Spleen (tissue), 11 donors: ENCODE measurements around the gene TMEM131L. TPM values are rescaled to one million over a fixed set of nuclear protein-coding genes. Genes with fewer than 3 reads are reported as not detected.
A peak's percentile ranks its signal among the peaks of the same experiment; 100 is the strongest.

ENCODE experiments used
- DNase-seq: peaks from one replicate; pipeline ENCODE4 v3.0.0-alpha.2; 2020
- H3K27ac ChIP-seq, 8 donors: fragments of 200-600 bp; sonication (generic) in 7 of 8; 1 replicate in 4 of 8; 2 replicates in 4 of 8; pipeline versions ENCODE4 v1.5.0 to v1.8.0; 2016 to 2021; ENCODE audit warnings: inconsistent platforms in 4 of 8, mild to moderate bottlenecking in 4 of 8, moderate library complexity in 1 of 8
- H3K27me3 ChIP-seq, 7 donors: fragments of 200-600 bp; sonication (generic) in 6 of 7; replicated peaks in 1 of 7; 1 replicate in 4 of 7; 2 replicates in 3 of 7; pipeline versions ENCODE4 v1.5.0 to v1.8.0; 2016 to 2021; ENCODE audit warnings: inconsistent platforms in 3 of 7, mild to moderate bottlenecking in 1 of 7
- H3K36me3 ChIP-seq, 6 donors: fragments of 200-600 bp; sonication (generic) in 5 of 6; 1 replicate in 4 of 6; 2 replicates in 2 of 6; pipeline versions ENCODE4 v1.5.0 to v1.8.0; 2016 to 2021; ENCODE audit warnings: inconsistent platforms in 2 of 6
- H3K4me1 ChIP-seq, 6 donors: fragments of 200-600 bp; sonication (generic) in 5 of 6; 1 replicate in 3 of 6; 2 replicates in 3 of 6; pipeline versions ENCODE4 v1.5.0 to v1.8.0; 2016 to 2021; ENCODE audit warnings: inconsistent platforms in 3 of 6
- H3K4me3 ChIP-seq, 8 donors: fragments of 200-600 bp; sonication (generic) in 7 of 8; 1 replicate in 4 of 8; 2 replicates in 4 of 8; pipeline versions ENCODE4 v1.5.0 to v1.8.0; 2016 to 2021; ENCODE audit warnings: inconsistent platforms in 4 of 8, mild to moderate bottlenecking in 4 of 8, moderate library complexity in 2 of 8
- H3K9me3 ChIP-seq, 8 donors: fragments of 200-600 bp; sonication (generic) in 7 of 8; 1 replicate in 4 of 8; 2 replicates in 4 of 8; pipeline versions ENCODE4 v1.5.0 to v1.8.0; 2016 to 2021; ENCODE audit warnings: inconsistent platforms in 4 of 8
- CTCF ChIP-seq, 11 experiments: fragments of 200-600 bp in 7 of 11; fragments of 450-650 bp in 4 of 11; sonication (generic) in 4 of 11; IDR thresholded peaks in 8 of 11; conservative IDR thresholded peaks in 3 of 11; 1 replicate in 7 of 11; 2 replicates in 4 of 11; pipeline versions ENCODE4 v1.4.0 to v1.8.0; 2016 to 2021; ENCODE audit warnings: antibody characterized with exemption in 11 of 11, inconsistent platforms in 4 of 11, mild to moderate bottlenecking in 1 of 11
- POLR2A ChIP-seq, 3 donors: fragments of 450-650 bp; IDR thresholded peaks; one replicate each; pipeline ENCODE4 v1.5.1; 2017; ENCODE audit warnings: antibody characterized with exemption in 3 of 3, mild to moderate bottlenecking in 1 of 3
- POLR2AphosphoS5 ChIP-seq, 3 donors: sonication (generic); formaldehyde crosslinking; IDR thresholded peaks; one replicate each; pipeline ENCODE4 v1.5.1; 2017; ENCODE audit warnings: antibody characterized with exemption in 3 of 3
- WGBS, 5 donors: extraction: QIAGEN DNeasy Blood & Tissue Kit in 3 of 5; methylation state at CpG; one replicate each; pipeline versions ENCODE4 v1.1.5 to v1.1.7; 2013 to 2018; 5-methylcytosine and 5-hydroxymethylcytosine counted together
- intact Hi-C: fragments of 100-400 bp; cut with DNase I; formaldehyde crosslinking; loops from one replicate; pipeline ENCODE4 v1.15.0; 2023; ENCODE audit warnings: low total_unique reads
- polyA plus RNA-seq, 3 donors: library from polyadenylated mRNA; stranded (reverse); fragments of 200-250 nt; gene quantifications; one replicate each; pipeline ENCODE4 v1.2.1, GENCODE V29; 2013
- total RNA-seq, 7 donors: library from RNA; depleted of rRNA in 3 of 7; stranded (reverse); fragments of >200 nt in 3 of 7; fragmentation: NEBNext Ultra II Directional in 4 of 7; extraction: Animal tissue kit (Norgen Biotek cat#: 25700) in 4 of 7; gene quantifications; one replicate each; pipeline versions ENCODE4 v1.1.0 to v1.2.1, GENCODE V29; 2016 to 2021
- donor health status: healthy with polysubstance abuse.
- donor health status: DM: no; HTN: no; CAD: no; lungs with moderate emphysema.
- donor health status: DM: no; HTN: no; CAD: no.
- donor health status: Bipolar disorder and iron deficiency.
- donor health status: healthy.
- donor health status: DM: no; HTN: no; CAD: no.
- donor health status: DM: yes; HTN: yes; CAD: no.

TMEM131L gene
- total and polyA plus RNA-seq, 10 donors, result 20.9 to 105 (median 80.1) TPM

GRCh38 chr4:153476829-153477574 lies 10.8 kb downstream of the TMEM131L start:
- WGBS, 5 donors, result 67 to 82% (median 80%) methylated on average over 8 of the region's 8 CpGs
- Histone ChIP-seq H3K36me3 (peaks cover 3 to 76% (median 19%) of the 10 kb centered on the region in 6 donors), H3K27me3 (no peaks in the 10 kb centered on the region), H3K4me1 (peaks cover 28 to 100% (median 92%) of the 10 kb centered on the region in 6 donors), H3K9me3 (no peaks in the 10 kb centered on the region), H3K27ac (peak overlapping the region in 4 of 8 donors; percentile 1 to 28 (median 9)), H3K4me3 (no peak overlapping the region)
- intact Hi-C loops, result no loop called here
- no peak for DNase-seq
- no peak for TF ChIP-seq POLR2AphosphoS5 (IDR thresholded peaks at IDR 0.05)
- no peak for TF ChIP-seq CTCF (IDR thresholded peaks at IDR 0.05 in 8 of 11, conservative IDR thresholded peaks at IDR 0.05 in 3 of 11)
- no peak for TF ChIP-seq POLR2A (IDR thresholded peaks at IDR 0.05)

GRCh38 chr4:153479101-153479500 lies 12.9 kb downstream of the TMEM131L start:
- WGBS, 5 donors, result 54 to 68% (median 63%) methylated on average over 3 of the region's 3 CpGs
- Histone ChIP-seq H3K36me3 (peaks cover 3 to 64% (median 16%) of the 10 kb centered on the region in 6 donors), H3K4me1 (peaks cover 39 to 100% (median 92%) of the 10 kb centered on the region in 6 donors), H3K4me3 (no peak overlapping the region), H3K9me3 (no peaks in the 10 kb centered on the region), H3K27me3 (no peaks in the 10 kb centered on the region), H3K27ac (peak overlapping the region in 5 of 8 donors; percentile 9 to 63 (median 28))
- DNase-seq, result no peak
- intact Hi-C loops, result no loop called here
- TF ChIP-seq POLR2A (IDR thresholded peaks at IDR 0.05) (no peak), POLR2AphosphoS5 (IDR thresholded peaks at IDR 0.05) (no peak), CTCF (IDR thresholded peaks at IDR 0.05 in 8 of 11, conservative IDR thresholded peaks at IDR 0.05 in 3 of 11) (no peak)

- peaks cover 0 to 48% (median 1%) of the 10 kb centered on the region in 6 donors for H3K36me3 ChIP-seq
- no peak for TF ChIP-seq POLR2AphosphoS5 (IDR thresholded peaks at IDR 0.05)
- TF ChIP-seq POLR2A (IDR thresholded peaks at IDR 0.05), result no peak
- TF ChIP-seq CTCF (IDR thresholded peaks at IDR 0.05 in 8 of 11, conservative IDR thresholded peaks at IDR 0.05 in 3 of 11), result no peak
These were observed 14.5 kb downstream of the TMEM131L start for GRCh38 chr4:153480704-153481103.

GRCh38 chr4:153481478-153481877 lies 15.3 kb downstream of the TMEM131L start:
- 80 to 92% (median 87%) methylated on average over 9 of the region's 9 CpGs for WGBS, 5 donors
- DNase-seq, result no peak
- Histone ChIP-seq H3K9me3 (no peaks in the 10 kb centered on the region), H3K36me3 (peaks cover 0 to 43% (median 0%) of the 10 kb centered on the region in 6 donors), H3K27ac (peak overlapping the region in 5 of 8 donors; percentile 28 to 76 (median 49)), H3K4me1 (peaks cover 48 to 99% (median 92%) of the 10 kb centered on the region in 6 donors), H3K27me3 (no peaks in the 10 kb centered on the region), H3K4me3 (no peak overlapping the region)
- intact Hi-C loops, result loop anchor here (10.0 kb wide), 1 partner anchor 47 kb away; no protein-coding TSS in a partner anchor
- TF ChIP-seq POLR2A (IDR thresholded peaks at IDR 0.05) (no peak), CTCF (IDR thresholded peaks at IDR 0.05 in 8 of 11, conservative IDR thresholded peaks at IDR 0.05 in 3 of 11) (no peak), POLR2AphosphoS5 (IDR thresholded peaks at IDR 0.05) (no peak)

More at GRCh38 chr4:153480704-153481103, 14.5 kb downstream of the TMEM131L start:
- DNase-seq, result no peak
- H3K4me3 ChIP-seq, result no peak overlapping the region
- intact Hi-C loops, result loop anchor here (10.0 kb wide), 1 partner anchor 46 kb away; no protein-coding TSS in a partner anchor
- H3K9me3 ChIP-seq, result no peaks in the 10 kb centered on the region
- H3K27ac ChIP-seq, result peak overlapping the region in 6 of 8 donors; percentile 7 to 63 (median 40)
- no peaks in the 10 kb centered on the region for H3K27me3 ChIP-seq
- WGBS, 5 donors, result 60 to 74% (median 65%) methylated on average over 5 of the region's 5 CpGs
- H3K4me1 ChIP-seq, result peaks cover 43 to 99% (median 90%) of the 10 kb centered on the region in 6 donors
